GM23338 (cell line): ENCODE measurements around the gene CTNNA2. TPM values are rescaled to one million over a fixed set of nuclear protein-coding genes. Genes with fewer than 3 reads are reported as not detected.

Experiments used
- ATAC-seq: fragments of 200-7000 bp; cut with Tn5 transposase; 3 replicates; pipeline ENCODE4 v1.9.1; 2020
- DNase-seq: peaks from one replicate; pipeline ENCODE4 v3.0.0-alpha.2; 2015; ENCODE audit warnings: low spot score
- H2AFZ ChIP-seq: fragments of 200-600 bp; sonication (generic); 2 replicates; pipeline ENCODE4 v1.8.0; 2016; ENCODE audit warnings: antibody characterized with exemption, mild to moderate bottlenecking, moderate library complexity
- H3F3A ChIP-seq: fragments of 200-600 bp; sonication (generic); replicated peaks from 2 replicates; pipeline ENCODE4 v1.8.0; 2017; ENCODE audit warnings: antibody characterized with exemption, mixed run types, low read depth
- H3K27ac ChIP-seq: fragments of 200-600 bp; sonication (generic); 2 replicates; pipeline ENCODE4 v1.6.1; 2016; ENCODE audit warnings: low read depth
- H3K27me3 ChIP-seq: fragments of 200-600 bp; sonication (generic); 2 replicates; pipeline ENCODE4 v1.8.0; 2016; ENCODE audit warnings: mild to moderate bottlenecking, mixed run types, moderate library complexity; ENCODE audit not compliant: insufficient read depth
- H3K36me3 ChIP-seq: fragments of 200-600 bp; sonication (generic); 2 replicates; pipeline ENCODE4 v1.8.0; 2016; ENCODE audit warnings: mild to moderate bottlenecking; ENCODE audit not compliant: insufficient read depth
- H3K4me1 ChIP-seq: fragments of 200-600 bp; sonication (generic); 2 replicates; pipeline ENCODE4 v1.8.0; 2016; ENCODE audit warnings: mild to moderate bottlenecking, moderate library complexity; ENCODE audit not compliant: insufficient read depth
- H3K4me2 ChIP-seq: fragments of 200-600 bp; sonication (generic); 2 replicates; pipeline ENCODE4 v1.7.1; 2017; ENCODE audit warnings: mixed run types
- H3K4me3 ChIP-seq: fragments of 200-600 bp; sonication (generic); 2 replicates; pipeline ENCODE4 v1.6.1; 2016; ENCODE audit warnings: mixed run types
- H3K79me2 ChIP-seq: fragments of 200-600 bp; sonication (generic); replicated peaks from 2 replicates; pipeline ENCODE4 v1.8.0; 2017; ENCODE audit warnings: mild to moderate bottlenecking; ENCODE audit not compliant: insufficient read depth
- H3K9me2 ChIP-seq: fragments of 200-600 bp; sonication (generic); 2 replicates; pipeline ENCODE4 v1.8.0; 2017; ENCODE audit not compliant: insufficient read depth
- H4K20me1 ChIP-seq: fragments of 200-600 bp; sonication (generic); replicated peaks from 2 replicates; pipeline ENCODE4 v1.8.0; 2017; ENCODE audit warnings: mild to moderate bottlenecking; ENCODE audit not compliant: insufficient read depth
- H3K27ac Mint-ChIP-seq: 2 replicates; pipeline ENCODE4 v1.8.0; 2020; ENCODE audit warnings: inconsistent platforms, mild to moderate bottlenecking, moderate library complexity, mixed read lengths
- H3K27me3 Mint-ChIP-seq: 3 replicates; pipeline ENCODE4 v1.8.0; 2022; ENCODE audit warnings: low read depth, mild to moderate bottlenecking, moderate library complexity, mixed read lengths, inconsistent platforms; ENCODE audit not compliant: insufficient read depth, poor library complexity
- H3K36me3 Mint-ChIP-seq: 3 replicates; pipeline ENCODE4 v1.8.0; 2021; ENCODE audit warnings: low read depth, mild to moderate bottlenecking, inconsistent platforms, moderate library complexity, mixed read lengths
- H3K4me1 Mint-ChIP-seq: 3 replicates; pipeline ENCODE4 v1.8.0; 2020; ENCODE audit warnings: mild to moderate bottlenecking, inconsistent platforms, mixed read lengths
- H3K4me3 Mint-ChIP-seq: 3 replicates; pipeline ENCODE4 v1.8.0; 2021; ENCODE audit warnings: moderate library complexity, mild to moderate bottlenecking, inconsistent platforms, mixed read lengths
- H3K9me3 Mint-ChIP-seq: 3 replicates; pipeline ENCODE4 v1.8.0; 2020; ENCODE audit warnings: moderate library complexity, mild to moderate bottlenecking, inconsistent platforms, mixed read lengths
- CREB1 ChIP-seq: fragments of 250-450 bp; sonication (Bioruptor Pico); IDR thresholded peaks from 2 replicates; pipeline ENCODE4 v1.5.0; 2020; ENCODE audit warnings: low read depth, mild to moderate bottlenecking, moderate library complexity
- CTCF ChIP-seq, 2 experiments: fragments of 200-600 bp in 1 of 2; sonication (generic) in 1 of 2; conservative IDR thresholded peaks; 2 replicates each; pipeline versions ENCODE4 v1.5.1 to v1.6.1; 2016 to 2017; ENCODE audit warnings: antibody characterized with exemption in 2 of 2, low read depth in 2 of 2, mild to moderate bottlenecking in 2 of 2, moderate library complexity in 1 of 2
- EZH2 ChIP-seq: fragments of 200-600 bp; sonication (generic); IDR thresholded peaks from one replicate; pipeline ENCODE4 v1.8.0; 2017; ENCODE audit warnings: antibody characterized with exemption, mild to moderate bottlenecking, low read depth; ENCODE audit not compliant: unreplicated experiment
- EZH2phosphoT487 ChIP-seq: fragments of 200-600 bp; sonication (generic); IDR thresholded peaks from one replicate; pipeline ENCODE4 v1.8.1; 2018; ENCODE audit warnings: antibody characterized with exemption; ENCODE audit not compliant: unreplicated experiment
- JUNB ChIP-seq: IDR thresholded peaks from one replicate; pipeline ENCODE4 v1.6.1; 2016; ENCODE audit warnings: antibody characterized with exemption; ENCODE audit not compliant: unreplicated experiment
- NANOG ChIP-seq: IDR thresholded peaks from 2 replicates; pipeline ENCODE4 v1.6.1; 2016; ENCODE audit warnings: antibody characterized with exemption, borderline replicate concordance
- ZNF114 ChIP-seq: fragments of 250-450 bp; sonication (Bioruptor Pico); IDR thresholded peaks from 2 replicates; pipeline ENCODE4 v1.5.0; 2020; ENCODE audit warnings: mild to moderate bottlenecking, moderate library complexity
- ZNF331 ChIP-seq: fragments of 250-450 bp; sonication (Bioruptor Pico); IDR thresholded peaks from 2 replicates; pipeline ENCODE4 v1.5.0; 2020; ENCODE audit warnings: low read depth, mild to moderate bottlenecking, moderate library complexity
- polyA plus RNA-seq: library from polyadenylated mRNA; unstranded; fragments of >200 nt; fragmentation: Nextera tagmentation; extraction: Ambion mirVana; gene quantifications from 2 replicates; pipeline ENCODE4 v1.2.1, GENCODE V29; 2016
- total RNA-seq: library from RNA; depleted of rRNA; stranded (reverse); fragments of >200 nt; shearing (Covaris generic); gene quantifications from 2 replicates; pipeline ENCODE4 v1.2.3, GENCODE V29; 2014
- TF ChIP-seq, protein P1 (sequence below): IDR thresholded peaks from one replicate; pipeline ENCODE4 v1.6.1; 2018; ENCODE audit warnings: antibody characterized with exemption; ENCODE audit not compliant: unreplicated experiment
- TF ChIP-seq, protein P2 (sequence below): IDR thresholded peaks from 2 replicates; pipeline ENCODE4 v1.6.1; 2016; ENCODE audit warnings: antibody characterized with exemption
- TF ChIP-seq, protein P3 (sequence below): fragments of 250-450 bp; sonication (Bioruptor Pico); IDR thresholded peaks from 2 replicates; pipeline ENCODE4 v1.5.0; 2020; ENCODE audit warnings: mild to moderate bottlenecking, moderate library complexity

CTNNA2 gene
- total and polyA plus RNA-seq, 2 experiments from 2014 or later: 6.4 to 15.6 TPM

GRCh38 chr2:79512442-79513401, at the start of gene CTNNA2 (continued):
- peak; percentile 18; the same call in 1 of the 2 replicates for TF ChIP-seq CREB1 (CRISPR knock-in tag)

GRCh38 chr2:79487399-79487798, 25.5 kb upstream of the CTNNA2 start:
- no peak for DNase-seq
- Histone ChIP-seq H3K79me2 (no peaks in the 10 kb centered on the region), H3K27me3 (no peaks in the 10 kb centered on the region), H2AFZ (no peak overlapping the region), H3K4me1 (no peaks in the 10 kb centered on the region), H4K20me1 (no peaks in the 10 kb centered on the region), H3K27ac (no peak overlapping the region), H3K36me3 (no peaks in the 10 kb centered on the region), H3K4me3 (no peak overlapping the region), H3K4me2 (no peak overlapping the region), H3K9me2 (peaks cover 5% of the 10 kb centered on the region; the same call in 1 of the 2 replicates), H3F3A (no peaks in the 10 kb centered on the region)
- H3K36me3 Mint-ChIP-seq: no peaks in the 10 kb centered on the region
- no peaks in the 10 kb centered on the region for H3K4me1 Mint-ChIP-seq
- no peak overlapping the region for H3K4me3 Mint-ChIP-seq
- H3K27me3 Mint-ChIP-seq: no peaks in the 10 kb centered on the region
- no peak for ATAC-seq
- H3K9me3 Mint-ChIP-seq: no peaks in the 10 kb centered on the region
- no peak overlapping the region for H3K27ac Mint-ChIP-seq
- TF ChIP-seq, protein P1, sequence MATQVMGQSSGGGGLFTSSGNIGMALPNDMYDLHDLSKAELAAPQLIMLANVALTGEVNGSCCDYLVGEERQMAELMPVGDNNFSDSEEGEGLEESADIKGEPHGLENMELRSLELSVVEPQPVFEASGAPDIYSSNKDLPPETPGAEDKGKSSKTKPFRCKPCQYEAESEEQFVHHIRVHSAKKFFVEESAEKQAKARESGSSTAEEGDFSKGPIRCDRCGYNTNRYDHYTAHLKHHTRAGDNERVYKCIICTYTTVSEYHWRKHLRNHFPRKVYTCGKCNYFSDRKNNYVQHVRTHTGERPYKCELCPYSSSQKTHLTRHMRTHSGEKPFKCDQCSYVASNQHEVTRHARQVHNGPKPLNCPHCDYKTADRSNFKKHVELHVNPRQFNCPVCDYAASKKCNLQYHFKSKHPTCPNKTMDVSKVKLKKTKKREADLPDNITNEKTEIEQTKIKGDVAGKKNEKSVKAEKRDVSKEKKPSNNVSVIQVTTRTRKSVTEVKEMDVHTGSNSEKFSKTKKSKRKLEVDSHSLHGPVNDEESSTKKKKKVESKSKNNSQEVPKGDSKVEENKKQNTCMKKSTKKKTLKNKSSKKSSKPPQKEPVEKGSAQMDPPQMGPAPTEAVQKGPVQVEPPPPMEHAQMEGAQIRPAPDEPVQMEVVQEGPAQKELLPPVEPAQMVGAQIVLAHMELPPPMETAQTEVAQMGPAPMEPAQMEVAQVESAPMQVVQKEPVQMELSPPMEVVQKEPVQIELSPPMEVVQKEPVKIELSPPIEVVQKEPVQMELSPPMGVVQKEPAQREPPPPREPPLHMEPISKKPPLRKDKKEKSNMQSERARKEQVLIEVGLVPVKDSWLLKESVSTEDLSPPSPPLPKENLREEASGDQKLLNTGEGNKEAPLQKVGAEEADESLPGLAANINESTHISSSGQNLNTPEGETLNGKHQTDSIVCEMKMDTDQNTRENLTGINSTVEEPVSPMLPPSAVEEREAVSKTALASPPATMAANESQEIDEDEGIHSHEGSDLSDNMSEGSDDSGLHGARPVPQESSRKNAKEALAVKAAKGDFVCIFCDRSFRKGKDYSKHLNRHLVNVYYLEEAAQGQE: no peak
- no peak for TF ChIP-seq JUNB
- TF ChIP-seq CREB1 (CRISPR knock-in tag): no peak
- TF ChIP-seq EZH2phosphoT487: no peak
- TF ChIP-seq ZNF331 (CRISPR knock-in tag): no peak
- no peak for TF ChIP-seq NANOG
- no peak for TF ChIP-seq CTCF (conservative IDR thresholded peaks at IDR 0.05; ENCODE audit: low read depth in 2 of 2)
- TF ChIP-seq, protein P2, sequence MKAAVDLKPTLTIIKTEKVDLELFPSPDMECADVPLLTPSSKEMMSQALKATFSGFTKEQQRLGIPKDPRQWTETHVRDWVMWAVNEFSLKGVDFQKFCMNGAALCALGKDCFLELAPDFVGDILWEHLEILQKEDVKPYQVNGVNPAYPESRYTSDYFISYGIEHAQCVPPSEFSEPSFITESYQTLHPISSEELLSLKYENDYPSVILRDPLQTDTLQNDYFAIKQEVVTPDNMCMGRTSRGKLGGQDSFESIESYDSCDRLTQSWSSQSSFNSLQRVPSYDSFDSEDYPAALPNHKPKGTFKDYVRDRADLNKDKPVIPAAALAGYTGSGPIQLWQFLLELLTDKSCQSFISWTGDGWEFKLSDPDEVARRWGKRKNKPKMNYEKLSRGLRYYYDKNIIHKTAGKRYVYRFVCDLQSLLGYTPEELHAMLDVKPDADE: no peak
- TF ChIP-seq, protein P3, sequence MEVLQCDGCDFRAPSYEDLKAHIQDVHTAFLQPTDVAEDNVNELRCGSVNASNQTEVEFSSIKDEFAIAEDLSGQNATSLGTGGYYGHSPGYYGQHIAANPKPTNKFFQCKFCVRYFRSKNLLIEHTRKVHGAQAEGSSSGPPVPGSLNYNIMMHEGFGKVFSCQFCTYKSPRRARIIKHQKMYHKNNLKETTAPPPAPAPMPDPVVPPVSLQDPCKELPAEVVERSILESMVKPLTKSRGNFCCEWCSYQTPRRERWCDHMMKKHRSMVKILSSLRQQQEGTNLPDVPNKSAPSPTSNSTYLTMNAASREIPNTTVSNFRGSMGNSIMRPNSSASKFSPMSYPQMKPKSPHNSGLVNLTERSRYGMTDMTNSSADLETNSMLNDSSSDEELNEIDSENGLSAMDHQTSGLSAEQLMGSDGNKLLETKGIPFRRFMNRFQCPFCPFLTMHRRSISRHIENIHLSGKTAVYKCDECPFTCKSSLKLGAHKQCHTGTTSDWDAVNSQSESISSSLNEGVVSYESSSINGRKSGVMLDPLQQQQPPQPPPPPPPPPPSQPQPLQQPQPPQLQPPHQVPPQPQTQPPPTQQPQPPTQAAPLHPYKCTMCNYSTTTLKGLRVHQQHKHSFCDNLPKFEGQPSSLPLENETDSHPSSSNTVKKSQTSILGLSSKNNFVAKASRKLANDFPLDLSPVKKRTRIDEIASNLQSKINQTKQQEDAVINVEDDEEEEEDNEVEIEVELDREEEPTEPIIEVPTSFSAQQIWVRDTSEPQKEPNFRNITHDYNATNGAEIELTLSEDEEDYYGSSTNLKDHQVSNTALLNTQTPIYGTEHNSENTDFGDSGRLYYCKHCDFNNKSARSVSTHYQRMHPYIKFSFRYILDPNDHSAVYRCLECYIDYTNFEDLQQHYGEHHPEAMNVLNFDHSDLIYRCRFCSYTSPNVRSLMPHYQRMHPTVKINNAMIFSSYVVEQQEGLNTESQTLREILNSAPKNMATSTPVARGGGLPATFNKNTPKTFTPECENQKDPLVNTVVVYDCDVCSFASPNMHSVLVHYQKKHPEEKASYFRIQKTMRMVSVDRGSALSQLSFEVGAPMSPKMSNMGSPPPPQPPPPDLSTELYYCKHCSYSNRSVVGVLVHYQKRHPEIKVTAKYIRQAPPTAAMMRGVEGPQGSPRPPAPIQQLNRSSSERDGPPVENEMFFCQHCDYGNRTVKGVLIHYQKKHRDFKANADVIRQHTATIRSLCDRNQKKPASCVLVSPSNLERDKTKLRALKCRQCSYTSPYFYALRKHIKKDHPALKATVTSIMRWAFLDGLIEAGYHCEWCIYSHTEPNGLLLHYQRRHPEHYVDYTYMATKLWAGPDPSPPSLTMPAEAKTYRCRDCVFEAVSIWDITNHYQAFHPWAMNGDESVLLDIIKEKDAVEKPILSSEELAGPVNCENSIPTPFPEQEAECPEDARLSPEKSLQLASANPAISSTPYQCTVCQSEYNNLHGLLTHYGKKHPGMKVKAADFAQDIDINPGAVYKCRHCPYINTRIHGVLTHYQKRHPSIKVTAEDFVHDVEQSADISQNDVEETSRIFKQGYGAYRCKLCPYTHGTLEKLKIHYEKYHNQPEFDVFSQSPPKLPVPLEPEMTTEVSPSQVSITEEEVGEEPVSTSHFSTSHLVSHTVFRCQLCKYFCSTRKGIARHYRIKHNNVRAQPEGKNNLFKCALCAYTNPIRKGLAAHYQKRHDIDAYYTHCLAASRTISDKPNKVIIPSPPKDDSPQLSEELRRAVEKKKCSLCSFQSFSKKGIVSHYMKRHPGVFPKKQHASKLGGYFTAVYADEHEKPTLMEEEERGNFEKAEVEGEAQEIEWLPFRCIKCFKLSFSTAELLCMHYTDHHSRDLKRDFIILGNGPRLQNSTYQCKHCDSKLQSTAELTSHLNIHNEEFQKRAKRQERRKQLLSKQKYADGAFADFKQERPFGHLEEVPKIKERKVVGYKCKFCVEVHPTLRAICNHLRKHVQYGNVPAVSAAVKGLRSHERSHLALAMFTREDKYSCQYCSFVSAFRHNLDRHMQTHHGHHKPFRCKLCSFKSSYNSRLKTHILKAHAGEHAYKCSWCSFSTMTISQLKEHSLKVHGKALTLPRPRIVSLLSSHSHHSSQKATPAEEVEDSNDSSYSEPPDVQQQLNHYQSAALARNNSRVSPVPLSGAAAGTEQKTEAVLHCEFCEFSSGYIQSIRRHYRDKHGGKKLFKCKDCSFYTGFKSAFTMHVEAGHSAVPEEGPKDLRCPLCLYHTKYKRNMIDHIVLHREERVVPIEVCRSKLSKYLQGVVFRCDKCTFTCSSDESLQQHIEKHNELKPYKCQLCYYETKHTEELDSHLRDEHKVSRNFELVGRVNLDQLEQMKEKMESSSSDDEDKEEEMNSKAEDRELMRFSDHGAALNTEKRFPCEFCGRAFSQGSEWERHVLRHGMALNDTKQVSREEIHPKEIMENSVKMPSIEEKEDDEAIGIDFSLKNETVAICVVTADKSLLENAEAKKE (CRISPR knock-in tag): no peak
- TF ChIP-seq ZNF114 (CRISPR knock-in tag): no peak
- TF ChIP-seq EZH2: no peak
